SU-DHL-6 (cell line): ENCODE results near the gene C17orf107.

Experiments
- H2AFZ ChIP-seq: fragments of 200-600 bp; sonication (generic); 2 replicates; pipeline ENCODE4 v1.6.1; 2014; ENCODE audit warnings: low read depth, mild to moderate bottlenecking, moderate library complexity, mixed read lengths, antibody characterized with exemption, low read length; ENCODE audit not compliant: severe bottlenecking
- H3F3A ChIP-seq: fragments of 200-600 bp; shearing (Covaris generic); 2 replicates; pipeline ENCODE4 v1.6.0; 2016; ENCODE audit warnings: antibody characterized with exemption, mild to moderate bottlenecking; ENCODE audit not compliant: insufficient read depth
- H3K27ac ChIP-seq: fragments of 200-600 bp; sonication (generic); 2 replicates; pipeline ENCODE4 v1.5.1; 2016; ENCODE audit warnings: low read depth, mild to moderate bottlenecking, low read length, moderate library complexity, mixed read lengths
- H3K27me3 ChIP-seq: fragments of 200-600 bp; sonication (generic), shearing (Covaris generic); 2 replicates; pipeline ENCODE4 v1.6.0; 2014; ENCODE audit warnings: mild to moderate bottlenecking, low read length
- H3K36me3 ChIP-seq: fragments of 200-600 bp; sonication (generic); 2 replicates; pipeline ENCODE4 v1.6.1; 2014; ENCODE audit warnings: mild to moderate bottlenecking, low read length, mixed read lengths
- H3K4me2 ChIP-seq: fragments of 300-600, 200-600 bp; shearing (Covaris generic), sonication (generic); 2 replicates; pipeline ENCODE4 v1.6.0; 2014; ENCODE audit warnings: low read length, low read depth, mild to moderate bottlenecking; ENCODE audit not compliant: poor library complexity, severe bottlenecking
- H3K4me3 ChIP-seq: fragments of 200-600 bp; sonication (generic); 2 replicates; pipeline ENCODE4 v1.5.1; 2014; ENCODE audit warnings: antibody characterized with exemption, low read length, mild to moderate bottlenecking, mixed read lengths; ENCODE audit not compliant: insufficient read depth, poor library complexity, severe bottlenecking
- H3K79me2 ChIP-seq: fragments of 200-600 bp; sonication (generic); 2 replicates; pipeline ENCODE4 v1.6.1; 2014; ENCODE audit warnings: mild to moderate bottlenecking, low read length, moderate library complexity; ENCODE audit not compliant: insufficient read depth
- H3K9ac ChIP-seq: fragments of 200-600 bp; sonication (generic); 2 replicates; pipeline ENCODE4 v1.7.0; 2014; ENCODE audit warnings: mild to moderate bottlenecking, low read length
- H3K9me2 ChIP-seq: fragments of 200-600 bp; sonication (generic); replicated peaks from 2 replicates; pipeline ENCODE4 v1.6.1; 2014; ENCODE audit warnings: low read length; ENCODE audit not compliant: insufficient read depth
- H3K9me3 ChIP-seq: fragments of 200-600 bp; sonication (generic); 2 replicates; pipeline ENCODE4 v1.6.1; 2014; ENCODE audit warnings: low read length, mixed read lengths; ENCODE audit not compliant: insufficient read depth
- H4K20me1 ChIP-seq: fragments of 200-600 bp; sonication (generic); 2 replicates; pipeline ENCODE4 v1.6.1; 2014; ENCODE audit warnings: low read depth, mild to moderate bottlenecking, antibody characterized with exemption, low read length, moderate library complexity, mixed read lengths
- EZH2phosphoT487 ChIP-seq: fragments of 200-600 bp; sonication (generic), shearing (Covaris generic); conservative IDR thresholded peaks from 2 replicates; pipeline ENCODE4 v1.6.1; 2018; ENCODE audit warnings: mild to moderate bottlenecking, antibody characterized with exemption, low read length, moderate library complexity, mixed read lengths
- TF ChIP-seq, protein P1 (sequence below): fragments of 200-600 bp; sonication (generic); IDR thresholded peaks from one replicate; pipeline ENCODE4 v1.5.1; 2017; ENCODE audit warnings: antibody characterized with exemption, mild to moderate bottlenecking, low read length, moderate library complexity; ENCODE audit not compliant: insufficient read depth, poor library complexity, severe bottlenecking

C17orf107 gene

DNA sequence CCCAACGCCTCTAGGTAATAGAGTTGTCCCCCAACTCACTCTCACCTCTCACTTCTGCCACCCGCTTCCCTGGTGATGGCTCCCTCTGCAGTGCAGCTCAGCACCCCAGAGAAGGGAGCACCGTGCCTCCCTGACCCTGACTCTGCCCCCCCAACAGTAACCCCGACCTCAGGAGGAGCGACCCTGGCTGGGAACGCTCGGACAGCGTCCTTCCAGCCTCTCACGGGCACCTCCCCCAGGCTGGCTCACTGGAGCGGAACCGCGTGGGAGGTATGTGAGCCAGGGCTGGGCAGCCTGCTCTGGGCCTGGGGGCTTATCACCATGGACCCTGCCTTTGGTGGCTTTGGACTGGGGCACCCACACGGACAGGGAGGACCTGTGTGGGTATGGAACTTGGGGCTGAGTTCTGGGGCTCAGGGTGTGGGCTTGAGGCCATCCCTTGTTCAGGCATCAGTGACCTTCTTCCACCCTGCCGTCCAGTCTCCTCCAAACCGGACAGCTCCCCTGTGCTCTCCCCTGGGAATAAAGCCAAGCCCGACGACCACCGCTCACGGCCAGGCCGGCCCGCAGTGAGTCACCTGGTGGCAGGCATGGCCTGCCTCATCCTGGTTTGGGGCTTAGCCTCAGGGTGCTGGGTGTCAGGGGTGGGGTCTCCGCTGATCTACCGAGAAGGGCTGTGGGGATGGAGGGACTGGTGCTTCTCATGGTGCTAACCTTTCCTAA lies 6.7 kb upstream of the C17orf107 start:
- H3K9ac ChIP-seq, result no peak overlapping the region
- no peaks in the 10 kb centered on the region for H3K9me3 ChIP-seq
- H3K27me3 ChIP-seq, result no peaks in the 10 kb centered on the region
- H3K9me2 ChIP-seq, result no peaks in the 10 kb centered on the region
- H3K4me2 ChIP-seq, result no peak overlapping the region
- no peaks in the 10 kb centered on the region for H3F3A ChIP-seq
- H2AFZ ChIP-seq, result no peak overlapping the region
- H4K20me1 ChIP-seq, result no peaks in the 10 kb centered on the region
- no peaks in the 10 kb centered on the region for H3K79me2 ChIP-seq
- TF ChIP-seq, protein P1, sequence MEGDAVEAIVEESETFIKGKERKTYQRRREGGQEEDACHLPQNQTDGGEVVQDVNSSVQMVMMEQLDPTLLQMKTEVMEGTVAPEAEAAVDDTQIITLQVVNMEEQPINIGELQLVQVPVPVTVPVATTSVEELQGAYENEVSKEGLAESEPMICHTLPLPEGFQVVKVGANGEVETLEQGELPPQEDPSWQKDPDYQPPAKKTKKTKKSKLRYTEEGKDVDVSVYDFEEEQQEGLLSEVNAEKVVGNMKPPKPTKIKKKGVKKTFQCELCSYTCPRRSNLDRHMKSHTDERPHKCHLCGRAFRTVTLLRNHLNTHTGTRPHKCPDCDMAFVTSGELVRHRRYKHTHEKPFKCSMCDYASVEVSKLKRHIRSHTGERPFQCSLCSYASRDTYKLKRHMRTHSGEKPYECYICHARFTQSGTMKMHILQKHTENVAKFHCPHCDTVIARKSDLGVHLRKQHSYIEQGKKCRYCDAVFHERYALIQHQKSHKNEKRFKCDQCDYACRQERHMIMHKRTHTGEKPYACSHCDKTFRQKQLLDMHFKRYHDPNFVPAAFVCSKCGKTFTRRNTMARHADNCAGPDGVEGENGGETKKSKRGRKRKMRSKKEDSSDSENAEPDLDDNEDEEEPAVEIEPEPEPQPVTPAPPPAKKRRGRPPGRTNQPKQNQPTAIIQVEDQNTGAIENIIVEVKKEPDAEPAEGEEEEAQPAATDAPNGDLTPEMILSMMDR, result no peak
- TF ChIP-seq EZH2phosphoT487, result no peak
- H3K36me3 ChIP-seq, result no peaks in the 10 kb centered on the region
- no peak overlapping the region for H3K4me3 ChIP-seq
- H3K27ac ChIP-seq, result no peak overlapping the region

DNA sequence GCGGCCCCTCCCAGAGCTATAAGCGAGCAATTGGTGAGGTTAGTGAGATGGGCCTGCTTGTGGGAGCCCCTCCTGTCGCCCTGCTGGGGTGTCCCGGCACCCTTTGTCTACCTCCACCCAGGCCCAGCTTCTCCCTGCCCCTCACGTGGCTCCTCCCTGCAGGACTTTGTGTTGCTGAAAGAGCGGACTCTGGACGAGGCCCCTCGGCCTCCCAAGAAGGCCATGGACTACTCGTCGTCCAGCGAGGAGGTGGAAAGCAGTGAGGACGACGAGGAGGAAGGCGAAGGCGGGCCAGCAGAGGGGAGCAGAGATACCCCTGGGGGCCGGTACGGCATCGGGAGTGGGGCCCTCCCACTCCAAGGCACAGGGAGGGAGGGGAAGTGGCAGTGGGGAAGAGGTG lies 6.1 kb upstream of the C17orf107 start:
- Histone ChIP-seq H4K20me1 (no peaks in the 10 kb centered on the region), H2AFZ (no peak overlapping the region), H3K4me3 (no peak overlapping the region), H3K4me2 (no peak overlapping the region), H3K27ac (no peak overlapping the region), H3F3A (peaks cover 2% of the 10 kb centered on the region; the same call in 1 of the 2 replicates), H3K9me3 (no peaks in the 10 kb centered on the region), H3K9me2 (no peaks in the 10 kb centered on the region), H3K9ac (no peak overlapping the region), H3K79me2 (no peaks in the 10 kb centered on the region), H3K36me3 (no peaks in the 10 kb centered on the region), H3K27me3 (no peaks in the 10 kb centered on the region)
- TF ChIP-seq, protein P1, result no peak
- TF ChIP-seq EZH2phosphoT487, result no peak

DNA sequence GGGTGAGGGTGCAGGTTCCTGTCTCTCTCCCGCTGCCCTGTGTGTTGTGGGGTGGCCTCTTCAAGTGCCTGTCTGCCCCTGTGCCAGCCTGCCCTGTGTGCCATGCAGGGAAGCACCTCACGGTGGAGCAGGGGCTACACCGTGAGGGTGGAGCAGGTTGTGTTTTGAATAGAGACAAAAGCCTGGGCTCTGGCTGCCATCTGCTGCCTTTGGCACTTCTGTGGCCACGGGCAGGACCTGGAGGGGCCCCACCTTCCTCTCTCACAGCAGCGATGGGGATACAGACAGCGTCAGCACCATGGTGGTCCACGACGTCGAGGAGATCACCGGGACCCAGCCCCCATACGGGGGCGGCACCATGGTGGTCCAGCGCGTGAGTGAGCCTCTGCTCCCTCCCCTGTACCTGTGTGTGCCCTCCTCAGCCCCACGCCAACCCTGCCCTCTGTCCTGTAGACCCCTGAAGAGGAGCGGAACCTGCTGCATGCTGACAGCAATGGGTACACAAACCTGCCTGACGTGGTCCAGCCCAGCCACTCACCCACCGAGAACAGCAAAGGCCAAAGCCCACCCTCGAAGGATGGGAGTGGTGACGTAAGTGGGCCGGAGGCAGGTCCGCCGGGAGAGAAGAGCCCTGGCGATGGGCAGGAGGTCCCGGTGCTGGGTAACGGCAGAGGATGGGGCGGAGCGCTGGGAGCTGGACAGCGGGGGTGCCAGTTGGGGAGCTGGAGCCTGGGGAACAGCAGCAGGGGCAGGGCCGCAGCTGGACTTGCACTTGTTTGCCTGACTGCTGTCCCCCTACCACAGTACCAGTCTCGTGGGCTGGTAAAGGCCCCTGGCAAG lies 5.4 kb upstream of the C17orf107 start:
- peaks cover 5% of the 10 kb centered on the region; the same call in 1 of the 2 replicates for H3F3A ChIP-seq
- H3K4me3 ChIP-seq, result no peak overlapping the region
- no peaks in the 10 kb centered on the region for H3K36me3 ChIP-seq
- no peak overlapping the region for H3K27ac ChIP-seq
- H3K9ac ChIP-seq, result no peak overlapping the region
- no peaks in the 10 kb centered on the region for H4K20me1 ChIP-seq
- H3K79me2 ChIP-seq, result no peaks in the 10 kb centered on the region
- H3K9me3 ChIP-seq, result no peaks in the 10 kb centered on the region
- H3K4me2 ChIP-seq, result no peak overlapping the region
- no peaks in the 10 kb centered on the region for H3K9me2 ChIP-seq
- TF ChIP-seq EZH2phosphoT487, result no peak
- TF ChIP-seq, protein P1, result no peak
- H2AFZ ChIP-seq, result no peak overlapping the region
- H3K27me3 ChIP-seq, result no peaks in the 10 kb centered on the region
